SKM-1 treated with dmso at 0.1 percent for 144 hours (cell line): ENCODE data around the gene BCL2L14.

Source experiments
- DNase-seq: peaks from one replicate; lab custom pipeline; 2025; ENCODE audit not compliant: unreplicated experiment; lab: John Stamatoyannopoulos, UW

The BCL2L14 gene

GRCh38 chr12:12054993-12055392 lies 15.7 kb upstream of the BCL2L14 start:
- DNase-seq, result no peak

GRCh38 chr12:12056951-12057350 lies 13.8 kb upstream of the BCL2L14 start:
- DNase-seq, result no peak

GRCh38 chr12:12064596-12064995 lies 6.1 kb upstream of the BCL2L14 start:
- no peak for DNase-seq

- DNase-seq, result no peak
These were observed 2.0 kb upstream of the BCL2L14 start for GRCh38 chr12:12068751-12069150.

GRCh38 chr12:12069821-12070548 lies 754 bp upstream of the BCL2L14 start:
- no peak for DNase-seq

GRCh38 chr12:12072064-12072760 lies 1.5 kb downstream of the BCL2L14 start:
- DNase-seq, result no peak

GRCh38 chr12:12079291-12079690 lies 8.6 kb downstream of the BCL2L14 start:
- no peak for DNase-seq

GRCh38 chr12:12081836-12082497 lies 11.2 kb downstream of the BCL2L14 start:
- no peak for DNase-seq

- no peak for DNase-seq
These were observed 12.9 kb downstream of the BCL2L14 start for GRCh38 chr12:12083688-12084087.

- no peak for DNase-seq
These were observed 15.6 kb downstream of the BCL2L14 start for GRCh38 chr12:12086362-12086761.

- DNase-seq, result no peak
These were observed 16.4 kb downstream of the BCL2L14 start for GRCh38 chr12:12086973-12087692.

GRCh38 chr12:12087693-12088034 lies 16.9 kb downstream of the BCL2L14 start:
- no peak for DNase-seq

GRCh38 chr12:12088147-12088546 lies 17.4 kb downstream of the BCL2L14 start:
- no peak for DNase-seq

- no peak for DNase-seq
These were observed 18.0 kb downstream of the BCL2L14 start for GRCh38 chr12:12088761-12089160.

- DNase-seq, result no peak
These were observed 20.3 kb downstream of the BCL2L14 start for GRCh38 chr12:12091071-12091470.

- no peak for DNase-seq
These were observed 21.4 kb downstream of the BCL2L14 start for GRCh38 chr12:12091977-12092663.

- no peak for DNase-seq
These were observed 23.7 kb downstream of the BCL2L14 start for GRCh38 chr12:12094481-12094880.

GRCh38 chr12:12095021-12095420 lies 24.3 kb downstream of the BCL2L14 start:
- DNase-seq, result no peak

- no peak for DNase-seq
These were observed 27.4 kb downstream of the BCL2L14 start for GRCh38 chr12:12097891-12098690.

GRCh38 chr12:12098691-12099015 lies 27.9 kb downstream of the BCL2L14 start:
- DNase-seq, result no peak
